Adipose tissue (tissue), 3 donors: ENCODE measurements around the gene FAS. TPM values are rescaled to one million over a fixed set of nuclear protein-coding genes. Genes with fewer than 3 reads are reported as not detected.
A peak's percentile ranks its signal among the peaks of the same experiment; 100 is the strongest.
"Not testable (repeated sequence)": the region's sequence is repeated elsewhere in the genome, so short reads cannot be mapped to it uniquely, and the experiment has no call there.

Experiments used
- H3K27ac ChIP-seq: one replicate; pipeline ENCODE4 v1.5.1; 2013; ENCODE audit warnings: low read depth, low read length
- WGBS, 3 donors: extraction: QIAGEN DNeasy Blood & Tissue Kit; methylation state at CpG; one replicate each; pipeline ENCODE4 v1.1.7; 2013; 5-methylcytosine and 5-hydroxymethylcytosine counted together
- polyA plus RNA-seq, 3 donors: library from polyadenylated mRNA; stranded (reverse); fragments of 200-250 nt; gene quantifications; one replicate each; pipeline ENCODE4 v1.2.3, GENCODE V29; 2013
- donor health status: healthy with polysubstance abuse.
- donor health status: Bipolar disorder and iron deficiency.
- donor health status: healthy.

The FAS gene
- polyA plus RNA-seq, 3 donors, result 2.2 to 20.1 (median 14.0) TPM

DNA sequence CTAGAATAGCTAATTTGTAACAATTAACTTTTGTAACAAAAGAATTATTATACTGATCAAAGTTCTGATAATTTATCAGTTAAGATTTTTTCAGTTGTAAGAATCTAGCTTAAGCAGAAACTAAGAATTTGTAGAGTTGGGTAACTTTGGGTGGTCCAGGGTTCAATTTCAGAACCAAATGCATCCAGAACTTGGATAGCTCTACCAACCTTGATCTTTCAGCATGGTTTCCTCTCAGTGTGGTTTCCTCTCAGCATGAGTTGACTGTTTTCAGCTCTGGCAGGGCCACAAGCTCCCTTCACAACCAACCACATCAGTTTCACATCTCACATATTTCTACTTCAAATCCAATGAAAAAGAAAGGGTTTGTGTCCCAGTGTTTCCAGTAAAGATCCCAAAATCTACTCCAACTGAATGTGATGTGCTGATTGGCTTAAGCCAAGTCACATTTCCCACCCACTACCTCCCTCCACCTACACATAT is 3.3 kb upstream of the FAS start:
- no peak overlapping the region for H3K27ac ChIP-seq

GRCh38 chr10:88987840-88988239 is 2.8 kb upstream of the FAS start:
- 55 to 57% (median 55%) methylated on average over 2 of the region's 2 CpGs for whole genome bisulfite sequencing, 3 donors

GRCh38 chr10:88989423-88989822 is 1.2 kb upstream of the FAS start:
- no peak overlapping the region for H3K27ac ChIP-seq
- 42 to 56% (median 53%) methylated on average over 2 of the region's 2 CpGs for WGBS, 3 donors

More at GRCh38 chr10:88987840-88988239, 2.8 kb upstream of the FAS start:
- no peak overlapping the region for H3K27ac ChIP-seq

GRCh38 chr10:88989824-88990383 is 694 bp upstream of the FAS start:
- WGBS, 3 donors, result 2 to 39% (median 3%) methylated on average over 8 of the region's 8 CpGs
- H3K27ac ChIP-seq, result no peak overlapping the region

DNA sequence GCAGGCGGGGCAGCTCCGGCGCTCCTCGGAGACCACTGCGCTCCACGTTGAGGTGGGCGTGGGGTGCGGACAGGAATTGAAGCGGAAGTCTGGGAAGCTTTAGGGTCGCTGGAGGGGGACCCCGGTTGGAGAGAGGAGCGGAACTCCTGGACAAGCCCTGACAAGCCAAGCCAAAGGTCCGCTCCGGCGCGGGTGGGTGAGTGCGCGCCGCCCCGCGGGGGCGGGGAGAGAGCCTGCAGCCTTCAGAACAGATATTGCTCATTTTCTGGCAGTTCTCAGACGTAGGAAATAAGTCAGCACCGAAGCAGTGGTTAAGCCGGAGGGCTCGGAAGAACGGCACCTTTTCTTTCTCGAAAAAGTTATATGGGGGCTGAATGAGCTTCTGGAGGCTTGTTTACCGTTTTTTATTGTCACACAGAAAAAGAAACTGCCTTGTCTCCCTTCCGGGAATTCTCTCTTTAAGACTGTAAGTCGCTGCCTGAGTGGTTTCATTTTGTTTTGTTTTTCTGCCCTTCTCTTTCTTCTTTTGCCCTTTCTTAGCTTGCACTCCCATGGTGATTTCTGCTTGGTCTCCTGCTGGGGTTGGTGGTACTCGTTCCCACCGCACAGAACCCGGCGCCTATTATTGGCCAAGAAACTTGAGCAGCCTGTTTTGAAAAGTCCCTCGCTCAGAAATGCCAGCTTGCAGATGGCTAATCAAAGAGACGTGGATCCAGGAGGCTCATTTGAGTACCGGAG is 732 bp downstream of the FAS start:
- WGBS, 3 donors, result 0% methylated on average over 37 to 38 of the region's 38 CpGs
- H3K27ac ChIP-seq, result peak overlapping the region; percentile 88

DNA sequence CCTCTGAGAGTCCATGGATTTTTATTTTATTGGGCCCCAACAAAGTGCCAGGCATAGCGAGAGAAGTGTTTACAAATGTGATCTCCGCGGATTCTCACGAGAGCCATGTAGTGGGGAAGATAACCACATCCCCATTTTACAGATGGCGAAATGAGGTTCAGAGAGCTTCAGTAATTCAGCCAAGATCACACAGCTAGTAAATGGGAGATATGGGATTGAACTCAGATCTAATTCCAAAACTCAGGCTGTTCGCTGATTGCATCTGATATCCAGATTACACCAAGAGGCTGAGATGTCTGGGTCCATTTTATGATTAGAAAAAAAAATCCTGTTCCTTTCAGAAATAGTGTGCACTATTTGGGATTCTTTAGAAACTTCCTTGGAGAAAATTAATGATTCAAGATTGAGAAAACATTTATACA is 1.3 kb downstream of the FAS start:
- 4 to 19% (median 7%) methylated on average over 6 of the region's 6 CpGs for WGBS, 3 donors
- H3K27ac ChIP-seq, result peak overlapping the region; percentile 88

- WGBS, 3 donors, result 39 to 58% (median 52%) methylated on average over 3 of the region's 3 CpGs
- no peak overlapping the region for H3K27ac ChIP-seq
Observed at GRCh38 chr10:88992921-88993524, 2.4 kb downstream of the FAS start.

DNA sequence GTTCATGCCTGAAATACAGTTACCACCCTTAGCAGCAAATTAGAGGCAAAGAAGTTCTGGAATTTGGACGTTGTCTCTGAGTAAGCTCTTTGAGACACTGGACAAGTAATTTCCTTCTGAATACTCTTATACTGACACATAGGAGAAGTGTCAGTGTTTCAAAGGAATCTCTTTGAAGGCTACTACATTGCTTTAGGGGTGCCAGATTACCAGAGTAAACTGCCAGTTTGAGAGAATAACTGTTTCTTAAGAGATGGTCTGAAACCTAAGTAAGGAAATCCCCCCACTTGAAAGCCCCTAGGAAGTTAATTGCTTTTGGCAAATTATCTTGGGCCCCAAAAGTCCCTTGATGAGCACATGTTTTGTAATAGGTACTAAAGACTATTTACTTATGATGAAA is 3.4 kb downstream of the FAS start:
- 17 to 78% (median 35%) methylated on average over 1 of the region's 1 CpG for WGBS, 3 donors
- H3K27ac ChIP-seq, result no peak overlapping the region

DNA sequence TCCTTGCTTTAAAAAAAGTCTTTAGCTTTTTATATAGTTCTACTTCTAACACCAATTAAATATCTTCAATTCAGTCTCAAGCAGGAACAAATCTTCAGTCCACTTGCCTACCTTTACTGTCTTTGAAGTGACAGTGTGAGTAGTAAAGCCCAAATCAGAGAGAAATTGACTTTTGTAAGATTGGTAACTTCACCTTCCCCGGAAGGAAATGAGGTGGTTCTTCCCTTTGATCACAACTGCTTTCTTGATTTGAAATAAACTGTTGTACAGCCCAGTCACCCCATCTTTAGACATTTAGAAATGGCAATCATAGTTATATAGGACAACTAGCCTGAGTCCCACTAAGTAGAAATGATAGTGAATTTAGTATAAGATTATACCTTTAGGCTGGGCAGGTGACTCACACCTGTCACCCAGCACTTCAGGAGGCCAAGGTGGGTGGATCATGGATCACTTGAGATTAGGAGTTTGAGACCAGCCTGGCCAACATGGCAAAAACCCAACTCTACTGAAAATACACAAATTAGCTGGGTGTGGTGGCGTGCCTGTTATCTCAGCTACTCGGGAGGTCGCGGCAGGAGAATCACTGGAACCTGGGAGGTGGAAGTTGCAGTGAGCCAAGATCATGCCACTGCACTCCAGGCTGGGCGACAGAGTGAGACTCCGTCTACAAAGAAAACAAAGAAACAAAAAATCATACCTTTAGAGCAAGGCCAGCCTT is 4.7 kb downstream of the FAS start:
- no peak overlapping the region for H3K27ac ChIP-seq
- 73 to 78% (median 74%) methylated on average over 7 of the region's 7 CpGs for WGBS, 3 donors

DNA sequence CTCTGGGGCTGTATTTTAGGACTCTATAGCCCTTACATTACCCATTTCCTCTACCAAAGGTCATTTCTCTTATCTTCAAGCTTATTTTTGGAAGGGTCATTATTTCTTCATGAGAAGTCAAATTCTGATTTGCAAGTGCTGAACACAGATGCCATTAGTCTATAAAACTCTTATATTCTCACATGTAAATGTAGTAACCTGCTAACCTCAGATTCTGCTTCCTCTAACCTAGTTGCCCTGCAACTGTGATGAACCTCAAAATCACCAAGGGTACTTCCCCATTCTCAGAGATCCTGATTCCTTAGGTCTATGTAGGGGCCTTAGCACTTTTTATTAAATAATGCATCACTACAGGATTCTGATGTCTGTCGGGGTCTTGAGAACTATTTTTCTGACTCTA is 6.3 kb downstream of the FAS start:
- 86 to 93% (median 88%) methylated on average over 1 of the region's 1 CpG for WGBS, 3 donors
- no peak overlapping the region for H3K27ac ChIP-seq

DNA sequence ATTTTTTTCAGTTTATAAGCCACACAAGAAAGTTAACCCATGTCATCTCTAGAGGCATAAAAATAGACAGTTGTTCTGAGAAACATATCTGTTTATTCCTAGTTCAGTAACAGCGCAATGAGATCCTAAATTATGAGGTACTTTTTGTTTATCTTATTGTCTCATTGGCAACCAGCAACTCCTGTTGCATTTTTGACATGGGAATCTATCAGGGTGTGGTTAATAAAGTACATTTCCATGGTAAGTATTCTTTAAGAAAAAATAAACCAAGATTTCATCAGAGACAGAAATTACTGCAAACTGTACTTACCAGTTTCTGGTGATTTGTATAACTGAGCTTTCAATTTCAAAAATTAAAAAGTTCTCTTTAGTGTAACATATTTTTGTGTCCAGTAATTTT is 9.0 kb downstream of the FAS start:
- whole genome bisulfite sequencing, 3 donors, result 58 to 89% (median 60%) methylated on average over 1 of the region's 1 CpG

DNA sequence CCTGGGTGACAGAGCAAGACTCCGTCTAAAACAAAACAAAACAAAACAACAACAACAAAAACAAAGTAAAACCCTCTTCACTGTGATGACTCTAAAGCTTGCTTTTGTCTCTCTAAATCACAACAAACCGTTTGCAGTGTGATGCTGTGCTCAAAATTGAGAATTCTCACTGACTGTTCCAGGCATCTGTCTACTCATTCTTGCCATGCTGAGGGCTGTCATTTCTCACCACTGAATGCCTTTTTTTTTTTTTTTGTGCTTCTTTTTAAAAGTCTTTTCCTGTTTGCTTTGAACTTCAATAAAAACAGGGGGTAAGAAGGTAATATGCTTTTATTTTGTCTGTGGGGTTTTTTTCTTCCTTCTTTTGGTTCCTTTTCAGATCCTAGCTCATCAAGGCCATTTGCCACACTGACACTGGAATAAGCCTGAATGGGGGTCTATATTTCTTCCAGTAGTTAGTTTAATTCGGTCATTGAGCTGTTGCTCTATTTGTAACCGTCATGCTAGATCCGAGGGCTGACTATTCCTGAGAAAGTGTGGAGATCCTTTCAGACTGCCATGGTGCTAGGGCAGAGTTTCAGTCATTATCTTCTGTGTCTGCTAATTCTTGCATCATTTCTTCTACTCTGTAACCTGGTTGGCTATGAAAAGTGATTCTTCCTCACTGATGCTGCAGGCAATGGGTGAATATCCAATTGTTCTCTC is 10.6 kb downstream of the FAS start:
- H3K27ac ChIP-seq, result no peak overlapping the region
- whole genome bisulfite sequencing, 3 donors, result 61 to 76% (median 64%) methylated on average over 5 of the region's 5 CpGs

More for the DNA sequence above, 9.0 kb downstream of the FAS start:
- H3K27ac ChIP-seq, result no peak overlapping the region

GRCh38 chr10:89001729-89002072 is 11.1 kb downstream of the FAS start:
- 49 to 78% (median 54%) methylated on average over 4 of the region's 4 CpGs for WGBS, 3 donors
- H3K27ac ChIP-seq, result no peak overlapping the region

- 76 to 83% (median 81%) methylated on average over 4 of the region's 4 CpGs for WGBS, 3 donors
- no peak overlapping the region for H3K27ac ChIP-seq
Observed at GRCh38 chr10:89002226-89002978, 11.8 kb downstream of the FAS start.

DNA sequence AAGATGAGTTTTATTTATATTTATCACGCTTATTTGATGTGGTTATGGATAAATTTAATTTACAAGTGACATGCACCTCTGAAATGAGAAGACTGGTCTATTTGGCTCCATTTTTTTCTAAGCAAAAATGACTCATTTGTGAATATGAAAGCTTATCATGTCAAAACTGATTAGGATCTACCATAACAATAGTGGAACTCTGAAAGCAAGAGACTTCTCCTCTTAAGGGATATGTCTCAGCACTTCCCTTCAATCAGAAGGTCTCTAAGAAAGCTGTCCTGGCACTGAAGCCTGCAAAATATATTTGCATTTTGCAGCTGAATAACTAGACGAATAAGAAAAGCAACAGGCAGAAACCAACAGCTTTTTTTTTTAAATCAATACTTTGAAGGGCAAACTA is 12.7 kb downstream of the FAS start:
- 66 to 83% (median 69%) methylated on average over 2 of the region's 2 CpGs for WGBS, 3 donors
- no peak overlapping the region for H3K27ac ChIP-seq

- no peak overlapping the region for H3K27ac ChIP-seq
- 64 to 65% (median 64%) methylated on average over 3 of the region's 3 CpGs for WGBS, 3 donors
Observed at GRCh38 chr10:89007129-89007893, 16.7 kb downstream of the FAS start.

GRCh38 chr10:89018700-89019346 is 28.2 kb downstream of the FAS start:
- not testable (repeated sequence) for H3K27ac ChIP-seq
- WGBS, 3 donors, result 86 to 91% (median 87%) methylated on average over 12 to 15 of the region's 15 CpGs
